ENCODE results near the gene AIG1.

- TF ChIP-seq CTCF (conservative IDR thresholded peaks at IDR 0.05; ENCODE audit: low read depth, low read length) (no peak), EZH2 (IDR thresholded peaks at IDR 0.05; ENCODE audit: borderline replicate concordance, low read depth, low read length, poor library complexity, severe bottlenecking) (no peak)
Observed at GRCh38 chr6:143060354-143060805, 309 bp upstream of the AIG1 start.

All from A673 (cell line).